ENCODE results near the gene LMBRD1.

DNA sequence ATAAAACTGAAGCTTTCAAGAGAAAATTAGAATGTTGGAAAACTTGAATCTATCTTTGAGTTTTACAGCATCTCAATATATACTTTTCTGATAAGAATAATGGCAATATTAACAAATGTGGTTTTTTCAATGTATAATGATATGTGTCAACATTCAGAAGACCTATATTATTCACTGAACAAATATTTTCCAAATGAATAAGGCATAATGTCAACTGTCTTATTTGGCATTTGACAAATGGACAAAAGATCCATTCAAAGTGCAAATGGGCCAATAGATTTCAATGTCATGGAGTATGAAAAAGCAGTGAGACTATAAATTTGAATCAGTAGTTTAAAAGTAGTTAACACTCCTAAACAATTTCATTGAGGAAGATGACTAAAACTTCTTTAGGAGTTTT, 20.9 kb downstream of the LMBRD1 start:
- TF ChIP-seq POLR2A (IDR thresholded peaks at IDR 0.05): no peak
- TF ChIP-seq, protein P1, sequence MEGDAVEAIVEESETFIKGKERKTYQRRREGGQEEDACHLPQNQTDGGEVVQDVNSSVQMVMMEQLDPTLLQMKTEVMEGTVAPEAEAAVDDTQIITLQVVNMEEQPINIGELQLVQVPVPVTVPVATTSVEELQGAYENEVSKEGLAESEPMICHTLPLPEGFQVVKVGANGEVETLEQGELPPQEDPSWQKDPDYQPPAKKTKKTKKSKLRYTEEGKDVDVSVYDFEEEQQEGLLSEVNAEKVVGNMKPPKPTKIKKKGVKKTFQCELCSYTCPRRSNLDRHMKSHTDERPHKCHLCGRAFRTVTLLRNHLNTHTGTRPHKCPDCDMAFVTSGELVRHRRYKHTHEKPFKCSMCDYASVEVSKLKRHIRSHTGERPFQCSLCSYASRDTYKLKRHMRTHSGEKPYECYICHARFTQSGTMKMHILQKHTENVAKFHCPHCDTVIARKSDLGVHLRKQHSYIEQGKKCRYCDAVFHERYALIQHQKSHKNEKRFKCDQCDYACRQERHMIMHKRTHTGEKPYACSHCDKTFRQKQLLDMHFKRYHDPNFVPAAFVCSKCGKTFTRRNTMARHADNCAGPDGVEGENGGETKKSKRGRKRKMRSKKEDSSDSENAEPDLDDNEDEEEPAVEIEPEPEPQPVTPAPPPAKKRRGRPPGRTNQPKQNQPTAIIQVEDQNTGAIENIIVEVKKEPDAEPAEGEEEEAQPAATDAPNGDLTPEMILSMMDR (IDR thresholded peaks at IDR 0.05 in 4 of 5, conservative IDR thresholded peaks at IDR 0.05 in 1 of 5): no peak
